Tibial artery (tissue), 4 donors: Measurements from ENCODE around the gene TET1.
"Not testable (repeated sequence)": the region's sequence is repeated elsewhere in the genome, so short reads cannot be mapped to it uniquely, and the experiment has no call there.

Experiments used
- DNase-seq, 2 donors: peaks; one replicate each; pipeline ENCODE4 v3.0.0-alpha.2; 2019
- H3K27ac ChIP-seq, 2 donors: fragments of 200-600 bp; sonication (generic) in 1 of 2; 1 replicate in 1 of 2; 2 replicates in 1 of 2; pipeline ENCODE4 v1.5.1; 2018 to 2019; ENCODE audit warnings: mild to moderate bottlenecking in 1 of 2
- H3K27me3 ChIP-seq, 2 donors: fragments of 200-600 bp; sonication (generic) in 1 of 2; one replicate each; pipeline versions ENCODE4 v1.5.1 to v1.6.0; 2016 to 2019
- H3K36me3 ChIP-seq, 3 donors: fragments of 200-600 bp; sonication (generic) in 2 of 3; one replicate each; pipeline ENCODE4 v1.5.1; 2016 to 2019; ENCODE audit warnings: mild to moderate bottlenecking in 2 of 3
- H3K4me1 ChIP-seq, 4 donors: fragments of 200-600 bp; sonication (generic) in 2 of 4; 1 replicate in 3 of 4; 2 replicates in 1 of 4; pipeline ENCODE4 v1.5.1; 2016 to 2019
- H3K4me3 ChIP-seq, 2 donors: fragments of 200-600 bp; sonication (generic) in 1 of 2; 1 replicate in 1 of 2; 2 replicates in 1 of 2; pipeline ENCODE4 v1.5.1; 2018 to 2019; ENCODE audit warnings: mild to moderate bottlenecking in 2 of 2
- H3K9me3 ChIP-seq, 3 donors: fragments of 200-600 bp; sonication (generic) in 1 of 3; one replicate each; pipeline ENCODE4 v1.5.1; 2016 to 2019
- CTCF ChIP-seq, 2 experiments: fragments of 200-600 bp in 1 of 2; fragments of 450-650 bp in 1 of 2; IDR thresholded peaks; one replicate each; pipeline ENCODE4 v1.5.1; 2017 to 2019; ENCODE audit warnings: antibody characterized with exemption in 2 of 2, mild to moderate bottlenecking in 1 of 2, moderate library complexity in 1 of 2
- intact Hi-C: fragments of 100-400 bp; cut with DNase I; formaldehyde crosslinking; loops from one replicate; pipeline ENCODE4 v1.15.0; 2023; ENCODE audit warnings: low total_unique reads

Gene TET1

GRCh38 chr10:68566955-68567354 is 6.8 kb downstream of the TET1 start:
- no peak for DNase-seq
- no peaks in the 10 kb centered on the region for H3K9me3 ChIP-seq
- H3K4me1 ChIP-seq, result peaks cover 0 to 10% (median under 1%) of the 10 kb centered on the region in 4 donors
- no peak overlapping the region for H3K4me3 ChIP-seq
- H3K36me3 ChIP-seq, result no peaks in the 10 kb centered on the region
- H3K27me3 ChIP-seq, result no peaks in the 10 kb centered on the region
- intact Hi-C loops, result no loop called here
- TF ChIP-seq CTCF (IDR thresholded peaks at IDR 0.05), result no peak
- no peak overlapping the region for H3K27ac ChIP-seq

- Histone ChIP-seq H3K36me3 (peaks cover 0 to 11% (median 0%) of the 10 kb centered on the region in 3 donors), H3K4me1 (no peaks in the 10 kb centered on the region), H3K9me3 (no peaks in the 10 kb centered on the region), H3K4me3 (no peak overlapping the region), H3K27ac (no peak overlapping the region), H3K27me3 (no peaks in the 10 kb centered on the region)
- no peak for TF ChIP-seq CTCF (IDR thresholded peaks at IDR 0.05)
- intact Hi-C loops, result no loop called here
- DNase-seq, result no peak
Observed at GRCh38 chr10:68572151-68572550, 12.0 kb downstream of the TET1 start.

- intact Hi-C loops, result no loop called here
- H3K4me1 ChIP-seq, result no peaks in the 10 kb centered on the region
- no peaks in the 10 kb centered on the region for H3K9me3 ChIP-seq
- no peak overlapping the region for H3K4me3 ChIP-seq
- TF ChIP-seq CTCF (IDR thresholded peaks at IDR 0.05), result no peak
- H3K36me3 ChIP-seq, result peaks cover 0 to 11% (median 0%) of the 10 kb centered on the region in 3 donors
- DNase-seq, result no peak
- H3K27me3 ChIP-seq, result no peaks in the 10 kb centered on the region
- H3K27ac ChIP-seq, result no peak overlapping the region
Observed at GRCh38 chr10:68574051-68574450, 13.9 kb downstream of the TET1 start.

GRCh38 chr10:68576118-68576517 is 16.0 kb downstream of the TET1 start:
- intact Hi-C loops, result no loop called here

GRCh38 chr10:68578974-68579373 is 18.8 kb downstream of the TET1 start:
- TF ChIP-seq CTCF (IDR thresholded peaks at IDR 0.05), result no peak
- Histone ChIP-seq H3K27me3 (no peaks in the 10 kb centered on the region), H3K27ac (no peak overlapping the region), H3K9me3 (no peaks in the 10 kb centered on the region), H3K4me1 (no peaks in the 10 kb centered on the region), H3K4me3 (no peak overlapping the region), H3K36me3 (no peaks in the 10 kb centered on the region)
- no peak for DNase-seq
- intact Hi-C loops, result no loop called here

More at GRCh38 chr10:68576118-68576517, 16.0 kb downstream of the TET1 start:
- no peak for TF ChIP-seq CTCF (IDR thresholded peaks at IDR 0.05)
- Histone ChIP-seq H3K4me3 (no peak overlapping the region), H3K36me3 (peaks cover 0 to 11% (median 0%) of the 10 kb centered on the region in 3 donors), H3K27ac (no peak overlapping the region), H3K9me3 (no peaks in the 10 kb centered on the region), H3K4me1 (no peaks in the 10 kb centered on the region), H3K27me3 (no peaks in the 10 kb centered on the region)
- DNase-seq, result no peak

GRCh38 chr10:68584187-68584586 is 24.1 kb downstream of the TET1 start:
- intact Hi-C loops, H3K36me3 ChIP-seq: not testable (repeated sequence)

More at GRCh38 chr10:68584187-68584586, 24.1 kb downstream of the TET1 start:
- H3K4me3 ChIP-seq, H3K27ac ChIP-seq, H3K9me3 ChIP-seq, H3K4me1 ChIP-seq, DNase-seq, H3K27me3 ChIP-seq: not testable (repeated sequence)
